Smooth muscle cell (in vitro differentiated cells): ENCODE results near the gene THAP8. TPM values are rescaled to one million over a fixed set of nuclear protein-coding genes. Genes with fewer than 3 reads are reported as not detected.

Experiments
- DNase-seq: peaks from one replicate; lab custom pipeline; 2025; ENCODE audit not compliant: unreplicated experiment; lab: John Stamatoyannopoulos, UW
- H2AFZ ChIP-seq: fragments of 200-600 bp; sonication (generic); 2 replicates; pipeline ENCODE4 v1.6.0; 2016; ENCODE audit warnings: antibody characterized with exemption, low read depth, mild to moderate bottlenecking
- H3F3A ChIP-seq: fragments of 200-600 bp; sonication (generic); 2 replicates; pipeline ENCODE4 v1.6.0; 2017; ENCODE audit warnings: antibody characterized with exemption, low read depth
- H3K27ac ChIP-seq: fragments of 200-600 bp; sonication (generic); 2 replicates; pipeline ENCODE4 v1.5.1; 2016; ENCODE audit warnings: low read depth, mild to moderate bottlenecking
- H3K27me3 ChIP-seq: fragments of 200-600 bp; sonication (generic); 2 replicates; pipeline ENCODE4 v1.6.1; 2016; ENCODE audit warnings: low read depth, mild to moderate bottlenecking
- H3K36me3 ChIP-seq: fragments of 200-600 bp; sonication (generic); 2 replicates; pipeline ENCODE4 v1.5.1; 2016; ENCODE audit warnings: low read depth
- H3K4me1 ChIP-seq: fragments of 200-600 bp; sonication (generic); 2 replicates; pipeline ENCODE4 v1.5.1; 2016; ENCODE audit warnings: low read depth
- H3K4me2 ChIP-seq: fragments of 200-600 bp; sonication (generic); 2 replicates; pipeline ENCODE4 v1.6.0; 2016; ENCODE audit warnings: mild to moderate bottlenecking
- H3K4me3 ChIP-seq: fragments of 200-600 bp; sonication (generic); 2 replicates; pipeline ENCODE4 v1.5.1; 2016; ENCODE audit warnings: mild to moderate bottlenecking
- H3K79me2 ChIP-seq: fragments of 200-600 bp; sonication (generic); 2 replicates; pipeline ENCODE4 v1.6.0; 2016; ENCODE audit warnings: low read depth, mild to moderate bottlenecking
- H3K9ac ChIP-seq: fragments of 200-600 bp; sonication (generic); 2 replicates; pipeline ENCODE4 v1.6.0; 2016; ENCODE audit warnings: low read depth
- H3K9me3 ChIP-seq: fragments of 200-600 bp; sonication (generic); replicated peaks from 2 replicates; pipeline ENCODE4 v1.5.1; 2016; ENCODE audit warnings: low read depth
- H4K20me1 ChIP-seq: fragments of 200-600 bp; sonication (generic); 2 replicates; pipeline ENCODE4 v1.6.0; 2016; ENCODE audit warnings: low read depth
- WGBS: methylation state at CpG from one replicate; pipeline ENCODE4 v1.1.7; 2016; ENCODE audit warnings: low lambda C conversion rate; 5-methylcytosine and 5-hydroxymethylcytosine counted together
- polyA plus RNA-seq: library from polyadenylated mRNA; unstranded; fragments of >200 nt; fragmentation: Nextera tagmentation; extraction: Ambion mirVana; gene quantifications from 2 replicates; pipeline ENCODE4 v1.2.1, GENCODE V29; 2016
- total RNA-seq: library from RNA; depleted of rRNA; stranded (reverse); fragments of >200 nt; gene quantifications from 2 replicates; pipeline ENCODE4 v1.2.3, GENCODE V29; 2014
- TF ChIP-seq, protein P1 (sequence below): fragments of 200-600 bp; sonication (generic); IDR thresholded peaks from 2 replicates; pipeline ENCODE4 v1.5.1; 2017; ENCODE audit warnings: borderline replicate concordance, mild to moderate bottlenecking, antibody characterized with exemption; ENCODE audit not compliant: insufficient read depth, poor library complexity, severe bottlenecking

THAP8 gene
- total and polyA plus RNA-seq, 2 experiments from 2014 or later: 9.3 to 13.1 TPM

DNA sequence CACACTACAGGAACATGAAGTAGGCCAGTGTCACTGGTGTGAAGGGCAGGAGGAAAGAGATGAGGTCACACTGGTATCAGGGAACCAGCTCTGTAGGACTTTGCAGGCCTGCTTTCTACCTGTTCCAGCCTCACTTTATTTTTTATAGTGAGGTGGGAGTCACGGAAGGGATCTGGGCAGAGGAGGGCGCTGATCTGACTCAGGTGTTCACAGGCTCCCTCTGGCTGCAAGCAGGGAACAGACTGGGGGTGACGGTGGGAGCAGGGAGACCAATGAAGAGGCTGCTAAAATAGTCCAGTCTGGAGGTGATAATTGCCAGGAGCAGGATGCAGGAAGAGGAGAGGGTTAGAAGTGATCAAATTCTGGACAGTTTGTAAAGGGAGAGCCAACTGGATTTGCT, 2.8 kb downstream of the THAP8 start:
- peaks cover 8% of the 10 kb centered on the region for H3K4me1 ChIP-seq
- peaks cover 5% of the 10 kb centered on the region for H3K79me2 ChIP-seq
- no peak overlapping the region for H3K9ac ChIP-seq
- DNase-seq: no peak
- no peaks in the 10 kb centered on the region for H4K20me1 ChIP-seq
- no peak overlapping the region for H3K4me2 ChIP-seq
- WGBS: 35% methylated on average over 3 of the region's 3 CpGs
- H2AFZ ChIP-seq: no peak overlapping the region
- no peaks in the 10 kb centered on the region for H3K9me3 ChIP-seq
- peaks cover 6% of the 10 kb centered on the region for H3F3A ChIP-seq
- TF ChIP-seq, protein P1, sequence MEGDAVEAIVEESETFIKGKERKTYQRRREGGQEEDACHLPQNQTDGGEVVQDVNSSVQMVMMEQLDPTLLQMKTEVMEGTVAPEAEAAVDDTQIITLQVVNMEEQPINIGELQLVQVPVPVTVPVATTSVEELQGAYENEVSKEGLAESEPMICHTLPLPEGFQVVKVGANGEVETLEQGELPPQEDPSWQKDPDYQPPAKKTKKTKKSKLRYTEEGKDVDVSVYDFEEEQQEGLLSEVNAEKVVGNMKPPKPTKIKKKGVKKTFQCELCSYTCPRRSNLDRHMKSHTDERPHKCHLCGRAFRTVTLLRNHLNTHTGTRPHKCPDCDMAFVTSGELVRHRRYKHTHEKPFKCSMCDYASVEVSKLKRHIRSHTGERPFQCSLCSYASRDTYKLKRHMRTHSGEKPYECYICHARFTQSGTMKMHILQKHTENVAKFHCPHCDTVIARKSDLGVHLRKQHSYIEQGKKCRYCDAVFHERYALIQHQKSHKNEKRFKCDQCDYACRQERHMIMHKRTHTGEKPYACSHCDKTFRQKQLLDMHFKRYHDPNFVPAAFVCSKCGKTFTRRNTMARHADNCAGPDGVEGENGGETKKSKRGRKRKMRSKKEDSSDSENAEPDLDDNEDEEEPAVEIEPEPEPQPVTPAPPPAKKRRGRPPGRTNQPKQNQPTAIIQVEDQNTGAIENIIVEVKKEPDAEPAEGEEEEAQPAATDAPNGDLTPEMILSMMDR: no peak
- no peaks in the 10 kb centered on the region for H3K36me3 ChIP-seq
- no peaks in the 10 kb centered on the region for H3K27me3 ChIP-seq
- no peak overlapping the region for H3K4me3 ChIP-seq
- no peak overlapping the region for H3K27ac ChIP-seq

DNA sequence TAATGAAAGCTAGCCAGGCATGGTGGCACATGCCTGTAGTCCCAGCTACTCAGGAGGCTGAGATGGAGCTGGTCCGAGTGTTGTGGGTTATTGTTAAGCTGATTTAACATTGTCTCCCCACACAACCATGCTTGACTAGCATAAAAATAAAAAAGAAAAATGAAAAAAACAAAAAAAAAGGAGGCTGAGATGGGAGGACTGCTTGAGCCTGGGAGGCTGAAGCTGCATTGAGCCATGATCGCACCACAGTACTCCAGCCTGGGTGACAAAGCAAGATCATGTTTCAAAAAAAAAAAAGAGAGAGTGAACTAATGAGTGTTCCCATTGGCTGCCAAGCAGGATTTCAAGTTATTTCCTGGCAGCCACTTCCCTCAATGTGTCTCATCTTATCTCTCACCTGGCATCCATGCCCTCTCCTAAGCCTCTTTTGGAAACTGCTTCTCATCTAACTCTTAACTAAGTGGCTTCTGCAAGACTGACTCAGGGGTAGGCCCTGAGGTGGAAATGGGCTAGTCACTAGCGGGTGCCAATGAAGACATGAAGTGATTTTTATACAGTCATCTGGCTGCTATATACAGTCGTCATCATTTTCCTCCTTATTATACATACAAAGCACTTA, 4.9 kb downstream of the THAP8 start:
- no peaks in the 10 kb centered on the region for H3K79me2 ChIP-seq
- no peak overlapping the region for H2AFZ ChIP-seq
- no peaks in the 10 kb centered on the region for H3K36me3 ChIP-seq

DNA sequence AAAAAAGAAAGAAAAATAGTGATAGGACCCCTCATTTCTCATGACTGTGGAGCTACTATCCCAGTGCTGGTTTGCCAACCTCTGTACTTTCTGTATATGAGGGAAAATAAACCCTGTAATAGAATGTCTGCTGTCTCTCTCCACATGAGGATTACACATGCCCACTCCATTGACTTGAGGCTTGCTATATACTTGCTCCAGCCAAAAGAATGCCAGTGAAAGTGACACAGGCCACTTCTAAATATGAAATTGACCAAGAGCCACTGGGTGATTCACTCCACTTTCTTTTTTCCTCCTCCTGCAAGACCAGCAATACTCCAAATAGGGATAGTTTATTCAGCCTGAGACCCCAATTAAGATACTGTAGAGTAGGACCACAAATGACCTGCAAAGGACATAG, 6.2 kb downstream of the THAP8 start:
- Histone ChIP-seq H3K4me2 (no peak overlapping the region), H3K27ac (no peak overlapping the region), H3K4me3 (no peak overlapping the region), H3K9ac (no peak overlapping the region), H4K20me1 (no peaks in the 10 kb centered on the region), H3K9me3 (no peaks in the 10 kb centered on the region), H3K79me2 (no peaks in the 10 kb centered on the region), H3K27me3 (no peaks in the 10 kb centered on the region), H3F3A (no peaks in the 10 kb centered on the region), H3K4me1 (no peaks in the 10 kb centered on the region), H3K36me3 (no peaks in the 10 kb centered on the region), H2AFZ (no peak overlapping the region)
- no peak for DNase-seq
- TF ChIP-seq, protein P1: no peak

More for the DNA sequence above, 4.9 kb downstream of the THAP8 start:
- DNase-seq: no peak
- Histone ChIP-seq H3K27me3 (no peaks in the 10 kb centered on the region), H3K4me2 (no peak overlapping the region), H3K9me3 (no peaks in the 10 kb centered on the region), H3F3A (peaks cover 6% of the 10 kb centered on the region), H4K20me1 (no peaks in the 10 kb centered on the region), H3K9ac (no peak overlapping the region), H3K4me1 (no peaks in the 10 kb centered on the region), H3K27ac (no peak overlapping the region), H3K4me3 (no peak overlapping the region)
- WGBS: 94% methylated on average over 4 of the region's 4 CpGs
- TF ChIP-seq, protein P1: no peak

DNA sequence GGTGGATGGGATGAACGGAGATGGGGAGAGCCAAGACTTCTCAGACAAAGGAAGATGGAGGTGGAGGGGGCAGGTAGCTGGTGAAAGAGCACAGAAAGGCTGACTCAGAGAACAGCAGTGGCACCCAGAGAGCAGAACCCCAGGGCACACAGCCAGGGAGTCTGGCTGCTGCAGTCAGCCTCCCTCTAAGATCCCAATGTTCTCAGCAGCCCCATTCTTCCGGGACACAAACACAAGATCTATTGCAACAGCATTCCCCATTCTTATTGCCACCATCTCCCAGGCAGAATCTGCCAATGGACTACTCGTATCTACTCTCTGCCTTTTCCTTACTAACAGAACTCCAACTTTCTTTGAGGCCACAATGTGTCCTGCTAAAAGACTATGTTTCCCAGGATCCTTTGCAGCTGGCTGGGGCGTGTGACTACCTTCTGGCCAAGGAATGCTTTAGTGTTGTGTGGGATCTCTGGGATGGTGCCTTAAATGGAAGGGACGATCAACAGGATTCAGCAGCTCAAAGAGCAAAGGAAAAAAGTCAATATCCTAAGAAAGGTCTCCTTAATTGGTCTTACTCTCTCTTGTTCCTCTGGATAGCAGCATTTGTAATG, 7.5 kb downstream of the THAP8 start:
- Histone ChIP-seq H3F3A (no peaks in the 10 kb centered on the region), H3K4me3 (no peak overlapping the region), H3K9ac (no peak overlapping the region), H3K4me1 (no peaks in the 10 kb centered on the region), H3K27me3 (no peaks in the 10 kb centered on the region), H4K20me1 (no peaks in the 10 kb centered on the region), H3K36me3 (no peaks in the 10 kb centered on the region), H3K4me2 (no peak overlapping the region), H3K9me3 (no peaks in the 10 kb centered on the region), H2AFZ (no peak overlapping the region), H3K27ac (no peak overlapping the region), H3K79me2 (no peaks in the 10 kb centered on the region)
- TF ChIP-seq, protein P1: no peak
- DNase-seq: no peak
- 96% methylated on average over 5 of the region's 5 CpGs for WGBS
